ENCODE results near the gene SERPINB10.

SERPINB10 gene

GRCh38 chr18:63980896-63981460 is 73.2 kb downstream of the SERPINB10 start:
- Histone ChIP-seq H3K36me3 (ENCODE audit: control insufficient read depth, insufficient read depth, low read length) (peaks cover 63% of the 10 kb centered on the region), H3K27ac (ENCODE audit: low read depth, low read length, severe bottlenecking) (no peak overlapping the region), H3K9me3 (ENCODE audit: control insufficient read depth, low read length) (no peaks in the 10 kb centered on the region), H3K4me1 (ENCODE audit: control insufficient read depth, insufficient read depth, low read length, poor library complexity, severe bottlenecking) (peaks cover 24% of the 10 kb centered on the region), H3K4me3 (ENCODE audit: extremely low read depth, insufficient read depth, low read length, poor library complexity, severe bottlenecking) (no peak overlapping the region)
- 97 to 100% methylated on average over 3 of the region's 6 CpGs for WGBS, 2 experiments (ENCODE audit: insufficient coverage in 2 of 2)

GRCh38 chr18:63981719-63982118 is 74.0 kb downstream of the SERPINB10 start:
- WGBS, 2 experiments (ENCODE audit: insufficient coverage in 2 of 2), result 71 to 76% methylated on average over 2 of the region's 2 CpGs
- H3K27ac ChIP-seq (ENCODE audit: low read depth, low read length, severe bottlenecking), result no peak overlapping the region
- H3K4me1 ChIP-seq (ENCODE audit: control insufficient read depth, insufficient read depth, low read length, poor library complexity, severe bottlenecking), result peaks cover 18% of the 10 kb centered on the region
- H3K36me3 ChIP-seq (ENCODE audit: control insufficient read depth, insufficient read depth, low read length), result peaks cover 70% of the 10 kb centered on the region
- H3K9me3 ChIP-seq (ENCODE audit: control insufficient read depth, low read length), result no peaks in the 10 kb centered on the region
- no peak overlapping the region for H3K4me3 ChIP-seq (ENCODE audit: extremely low read depth, insufficient read depth, low read length, poor library complexity, severe bottlenecking)

- 100% methylated on average over 1 of the region's 3 CpGs for WGBS, 2 experiments (ENCODE audit: insufficient coverage in 2 of 2)
Measured at GRCh38 chr18:63982361-63982760, 74.6 kb downstream of the SERPINB10 start.

More at GRCh38 chr18:63982361-63982760, 74.6 kb downstream of the SERPINB10 start:
- Histone ChIP-seq H3K4me1 (ENCODE audit: control insufficient read depth, insufficient read depth, low read length, poor library complexity, severe bottlenecking) (peaks cover 17% of the 10 kb centered on the region), H3K4me3 (ENCODE audit: extremely low read depth, insufficient read depth, low read length, poor library complexity, severe bottlenecking) (no peak overlapping the region), H3K9me3 (ENCODE audit: control insufficient read depth, low read length) (no peaks in the 10 kb centered on the region), H3K27ac (ENCODE audit: low read depth, low read length, severe bottlenecking) (no peak overlapping the region), H3K36me3 (ENCODE audit: control insufficient read depth, insufficient read depth, low read length) (peaks cover 76% of the 10 kb centered on the region)
